Common myeloid progenitor, CD34-positive (primary cell): ENCODE measurements around the gene USP36. TPM values are rescaled to one million over a fixed set of nuclear protein-coding genes. Genes with fewer than 3 reads are reported as not detected.
"Not testable (repeated sequence)": the region's sequence is repeated elsewhere in the genome, so short reads cannot be mapped to it uniquely, and the experiment has no call there.

Experiments
- CTCF ChIA-PET: fragments of 350-600 bp; sonication (Branson Sonifier 250); formaldehyde crosslinking; loops from one replicate; lab custom pipeline; 2021; ENCODE audit warnings: antibody characterized with exemption; lab: Charles Lee
- POLR2A ChIA-PET: fragments of 350-600 bp; sonication (Branson Sonifier 250); formaldehyde crosslinking; loops from one replicate; lab custom pipeline; 2021; ENCODE audit warnings: antibody characterized with exemption; lab: Charles Lee
- DNase-seq, 3 donors: peaks; one replicate each; pipeline versions ENCODE4 v3.0.0 to v3.0.0-alpha.2; 2013
- H3K27ac ChIP-seq, 2 experiments: 1 replicate in 1 of 2; 2 replicates in 1 of 2; pipeline ENCODE4 v1.7.0; 2013; ENCODE audit warnings: inconsistent platforms in 2 of 2, low read length in 2 of 2, mild to moderate bottlenecking in 2 of 2, low read depth in 1 of 2, moderate library complexity in 1 of 2; ENCODE audit not compliant: severe bottlenecking in 2 of 2, insufficient read depth in 1 of 2, poor library complexity in 1 of 2
- H3K27me3 ChIP-seq, 5 experiments: replicated peaks in 2 of 5; 1 replicate in 3 of 5; 2 replicates in 2 of 5; pipeline versions ENCODE4 v1.6.1 to v1.7.0; 2013; ENCODE audit warnings: low read length in 4 of 5, mild to moderate bottlenecking in 2 of 5, moderate library complexity in 2 of 5, inconsistent platforms in 1 of 5; ENCODE audit not compliant: insufficient read depth in 5 of 5, control insufficient read depth in 4 of 5
- H3K36me3 ChIP-seq, 4 experiments: 1 replicate in 2 of 4; 2 replicates in 2 of 4; pipeline versions ENCODE4 v1.6.1 to v1.7.0; 2013; ENCODE audit warnings: low read length in 3 of 4, control low read depth in 1 of 4, mild to moderate bottlenecking in 1 of 4; ENCODE audit not compliant: control insufficient read depth in 4 of 4, insufficient read depth in 4 of 4
- H3K4me1 ChIP-seq, 4 experiments: 1 replicate in 3 of 4; 2 replicates in 1 of 4; pipeline versions ENCODE4 v1.6.1 to v1.7.1; 2013; ENCODE audit warnings: low read length in 3 of 4, mild to moderate bottlenecking in 3 of 4, control low read depth in 1 of 4, inconsistent platforms in 1 of 4, moderate library complexity in 1 of 4; ENCODE audit not compliant: control insufficient read depth in 4 of 4, insufficient read depth in 4 of 4; ENCODE audit errors: control extremely low read depth in 1 of 4
- H3K4me3 ChIP-seq, 7 experiments: 1 replicate in 4 of 7; 2 replicates in 3 of 7; pipeline versions ENCODE4 v1.5.1 to v1.7.0; 2013; ENCODE audit warnings: mild to moderate bottlenecking in 7 of 7, low read length in 6 of 7, moderate library complexity in 6 of 7, inconsistent platforms in 2 of 7, low read depth in 2 of 7, control low read depth in 1 of 7; ENCODE audit not compliant: insufficient read depth in 4 of 7, control insufficient read depth in 1 of 7; ENCODE audit errors: extremely low read depth in 1 of 7
- H3K9me3 ChIP-seq, 5 experiments: 1 replicate in 4 of 5; 2 replicates in 1 of 5; pipeline versions ENCODE4 v1.6.1 to v1.7.1; 2013; ENCODE audit warnings: low read length in 4 of 5, mild to moderate bottlenecking in 2 of 5, inconsistent platforms in 1 of 5, low read depth in 1 of 5, moderate library complexity in 1 of 5; ENCODE audit not compliant: control insufficient read depth in 4 of 5, insufficient read depth in 2 of 5; ENCODE audit errors: control extremely low read depth in 1 of 5
- WGBS: methylation state at CpG from one replicate; pipeline ENCODE4 v1.1.5; 2013; ENCODE audit not compliant: insufficient coverage; 5-methylcytosine and 5-hydroxymethylcytosine counted together
- polyA plus RNA-seq: library from polyadenylated mRNA; unstranded; fragments of 120-200 nt; gene quantifications from one replicate; pipeline ENCODE4 v1.2.1, GENCODE V29; 2013

Gene USP36
- 36.4 TPM for polyA plus RNA-seq

DNA sequence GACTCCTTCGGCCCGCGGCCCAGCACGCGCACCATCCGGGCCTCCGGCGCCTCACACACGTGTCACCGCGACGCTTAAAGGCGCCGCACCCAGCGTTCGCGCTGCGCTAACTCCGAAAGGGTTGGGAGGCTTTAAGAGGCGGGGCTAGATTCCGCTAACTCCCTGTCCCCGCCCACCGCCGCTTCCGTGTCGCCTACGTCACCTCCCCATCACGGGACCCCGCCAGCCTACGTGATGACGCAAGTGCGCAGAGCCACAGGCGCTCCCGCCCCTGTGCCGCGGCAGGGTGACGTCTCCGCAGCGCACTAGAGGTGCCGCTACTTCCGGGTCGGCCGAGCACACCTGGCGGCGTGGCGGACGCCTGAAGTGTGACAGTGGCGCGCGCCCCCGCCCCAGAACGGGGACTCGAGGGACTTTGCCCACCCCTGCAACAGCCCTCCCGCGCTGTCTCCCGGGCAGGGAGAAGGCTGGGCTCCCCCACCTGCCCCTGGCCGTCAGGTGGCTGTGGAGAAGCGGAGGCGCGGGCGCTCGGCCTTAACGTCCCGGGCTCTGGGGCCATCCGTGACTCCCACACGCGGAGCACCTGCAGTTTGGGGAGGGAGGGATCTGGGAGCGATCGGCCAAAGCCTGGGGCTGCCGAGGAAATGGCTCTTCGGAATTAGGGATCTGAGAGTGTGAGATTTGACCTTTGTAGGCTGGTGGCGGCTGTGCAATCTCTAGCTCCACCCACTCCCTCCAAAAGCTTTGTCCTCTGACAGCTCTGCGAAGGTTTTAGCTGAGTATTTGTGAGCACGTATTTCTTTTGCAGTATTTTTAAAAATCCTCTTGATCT lies at the start of gene USP36:
Gene USP36, minus strand, starts transcription at position 35 of the 832 bp plus-strand sequence. CDS start 4,451 bp downstream, outside the sequence.
- Histone ChIP-seq H3K9me3 (no peaks in the 10 kb centered on the region), H3K36me3 (peaks cover 8 to 19% (median 13%) of the 10 kb centered on the region in 4 experiments), H3K4me3 (peak within 1 kb of the TSS; percentile 63 to 88 (median 83)), H3K4me1 (peaks cover 8 to 33% (median 26%) of the 10 kb centered on the region in 4 experiments), H3K27me3 (no peaks in the 10 kb centered on the region), H3K27ac (peak within 1 kb of the TSS; percentile 89 to 97)
- CTCF ChIA-PET, result interaction anchor here (0.7 to 1.4 kb wide), 6 partner anchors 10 to 131 kb away, joined by 3 to 6 read pairs (median 3); no protein-coding TSS in a partner anchor
- WGBS, result 0% methylated on average over 66 of the region's 74 CpGs
- POLR2A ChIA-PET, result interaction anchor here (0.9 kb wide), 1 partner anchor 9 kb away, joined by 3 read pairs; no protein-coding TSS in a partner anchor
- DNase-seq, result peak; percentile 99 to 100 (median 99)

DNA sequence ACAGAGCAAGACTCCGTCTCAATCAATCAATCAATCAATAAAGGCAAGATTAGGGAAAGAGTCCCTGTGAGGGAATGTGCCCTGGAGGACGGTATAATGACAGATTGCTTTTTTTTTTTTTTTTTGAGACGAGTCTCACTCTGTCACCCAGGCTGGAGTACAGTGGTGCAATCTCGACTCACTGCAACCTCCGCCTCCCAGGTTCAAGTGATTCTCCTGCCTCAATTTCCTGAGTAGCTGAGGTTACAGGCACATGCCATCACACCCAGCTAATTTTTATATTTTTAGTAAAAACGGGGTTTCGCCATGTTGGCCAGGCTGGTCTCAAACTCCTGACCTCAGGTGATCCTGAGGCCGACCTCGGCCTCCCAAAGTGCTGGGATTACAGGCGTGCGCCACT lies 49.5 kb upstream of the USP36 start:
- CTCF ChIA-PET, result interaction anchor here (1.1 to 1.6 kb wide), 2 partner anchors 26 to 82 kb away, joined by 3 to 5 read pairs; no protein-coding TSS in a partner anchor
- 81% methylated on average over 8 of the region's 11 CpGs for WGBS
- not testable (repeated sequence) for H3K27ac ChIP-seq, H3K27me3 ChIP-seq, DNase-seq, H3K4me3 ChIP-seq, H3K9me3 ChIP-seq
- peaks cover 0 to 69% (median 50%) of the 10 kb centered on the region in 4 experiments for H3K4me1 ChIP-seq
- POLR2A ChIA-PET, result interaction anchor here (0.7 kb wide), 1 partner anchor 28 kb away, joined by 7 read pairs; no protein-coding TSS in a partner anchor
- H3K36me3 ChIP-seq, result peaks cover 0 to 21% (median 1%) of the 10 kb centered on the region in 4 experiments

DNA sequence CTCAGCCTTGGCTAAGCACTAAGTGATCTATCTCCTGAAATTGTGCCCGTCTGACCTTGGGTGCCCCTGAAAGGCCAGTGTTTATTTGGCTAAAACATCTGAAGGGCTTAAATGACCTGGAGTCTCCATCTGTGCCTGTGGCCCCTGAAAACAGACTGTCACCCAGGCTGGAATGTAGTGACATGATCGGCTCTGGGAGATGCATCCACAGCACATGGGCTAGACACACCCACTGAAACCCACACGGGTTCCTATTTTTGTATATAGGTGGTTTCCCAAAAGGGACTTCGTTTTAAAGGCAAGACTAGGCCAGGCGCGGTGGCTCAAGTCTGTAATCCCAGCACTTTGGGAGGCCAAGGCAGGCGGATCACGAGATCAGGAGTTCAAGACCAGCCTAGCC lies 48.9 kb upstream of the USP36 start:
- H3K9me3 ChIP-seq, result no peaks in the 10 kb centered on the region
- peaks cover 0 to 75% (median 53%) of the 10 kb centered on the region in 4 experiments for H3K4me1 ChIP-seq
- H3K27ac ChIP-seq, result peak overlapping the region in 1 of 2 experiments; percentile 34
- peaks cover 0 to 21% (median 1%) of the 10 kb centered on the region in 4 experiments for H3K36me3 ChIP-seq
- peak in 2 of 3 donors; percentile 52 to 58 for DNase-seq
- 76% methylated on average over 7 of the region's 8 CpGs for WGBS
- H3K27me3 ChIP-seq, result no peaks in the 10 kb centered on the region
- ChIA-PET POLR2A (no interaction called here), CTCF (interaction anchor here (1.1 to 1.6 kb wide), 2 partner anchors 27 to 82 kb away, joined by 3 to 5 read pairs; no protein-coding TSS in a partner anchor)
- no peak overlapping the region for H3K4me3 ChIP-seq

DNA sequence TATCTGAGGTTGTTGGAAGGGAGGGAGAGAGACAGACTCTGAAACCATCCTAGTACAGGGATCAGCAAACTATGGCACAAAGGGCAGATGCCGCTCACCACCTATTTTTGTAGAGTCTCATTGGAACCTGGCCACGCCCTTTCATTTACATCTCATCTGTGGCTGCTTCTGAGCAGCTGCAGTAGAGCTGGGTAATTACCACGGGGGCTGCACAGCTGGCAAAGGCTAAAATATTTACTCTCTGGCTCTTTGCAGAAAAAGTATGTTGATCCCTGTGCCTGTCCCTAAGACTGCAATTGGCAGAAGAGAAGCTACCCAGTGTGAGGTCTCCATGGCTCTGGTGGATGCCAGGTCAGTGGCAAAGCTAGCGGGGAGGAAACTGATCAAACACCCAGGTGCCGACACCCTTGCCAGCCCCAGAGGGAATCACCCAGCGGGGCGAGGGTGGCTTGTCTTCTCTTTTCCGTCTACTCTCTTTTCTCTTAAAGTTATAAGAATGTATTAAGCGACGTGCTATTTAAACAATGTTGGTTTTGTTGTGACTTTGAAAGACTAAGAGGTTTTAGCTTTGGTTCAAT lies 48.4 kb upstream of the USP36 start:
- Histone ChIP-seq H3K27ac (peak overlapping the region in 1 of 2 experiments; percentile 34), H3K4me3 (no peak overlapping the region), H3K27me3 (no peaks in the 10 kb centered on the region), H3K4me1 (peaks cover 0 to 78% (median 56%) of the 10 kb centered on the region in 4 experiments), H3K9me3 (no peaks in the 10 kb centered on the region), H3K36me3 (peaks cover 0 to 21% (median 1%) of the 10 kb centered on the region in 4 experiments)
- POLR2A ChIA-PET, result no interaction called here
- DNase-seq, result no peak
- CTCF ChIA-PET, result interaction anchor here (1.2 kb wide), 1 partner anchor 73 kb away, joined by 3 read pairs; no protein-coding TSS in a partner anchor
- 93% methylated on average over 7 of the region's 10 CpGs for WGBS

DNA sequence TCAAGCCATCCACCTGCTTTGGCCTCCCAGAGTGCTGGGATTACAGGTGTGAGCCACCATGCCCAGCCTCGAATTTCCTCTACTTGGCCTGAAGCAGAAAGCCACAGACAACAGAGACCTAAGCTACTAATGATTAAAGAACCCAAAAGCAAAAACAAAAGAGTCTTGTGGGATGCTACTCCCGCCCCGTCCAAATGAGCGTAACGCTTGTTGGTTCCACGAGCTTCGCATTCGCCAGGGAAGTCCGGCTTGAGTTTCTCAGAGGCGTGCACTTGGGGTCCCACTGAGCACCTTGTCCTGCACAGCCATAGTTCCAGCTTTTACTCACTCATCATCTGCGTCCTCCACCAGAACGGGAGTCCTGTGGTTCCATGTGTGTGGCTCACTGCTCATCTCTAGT lies 46.3 kb upstream of the USP36 start:
- DNase-seq, result no peak
- CTCF ChIA-PET, result interaction anchor here (1.5 to 1.7 kb wide), 2 partner anchors 9 to 14 kb away, joined by 4 to 5 read pairs; no protein-coding TSS in a partner anchor
- H3K4me1 ChIP-seq, result peaks cover 0 to 78% (median 56%) of the 10 kb centered on the region in 4 experiments
- H3K27ac ChIP-seq, result no peak overlapping the region
- H3K36me3 ChIP-seq, result peaks cover 0 to 15% (median 1%) of the 10 kb centered on the region in 4 experiments
- 95% methylated on average over 10 of the region's 12 CpGs for WGBS
- H3K9me3 ChIP-seq, result no peaks in the 10 kb centered on the region
- H3K4me3 ChIP-seq, result no peak overlapping the region
- H3K27me3 ChIP-seq, result no peaks in the 10 kb centered on the region
- POLR2A ChIA-PET, result no interaction called here

DNA sequence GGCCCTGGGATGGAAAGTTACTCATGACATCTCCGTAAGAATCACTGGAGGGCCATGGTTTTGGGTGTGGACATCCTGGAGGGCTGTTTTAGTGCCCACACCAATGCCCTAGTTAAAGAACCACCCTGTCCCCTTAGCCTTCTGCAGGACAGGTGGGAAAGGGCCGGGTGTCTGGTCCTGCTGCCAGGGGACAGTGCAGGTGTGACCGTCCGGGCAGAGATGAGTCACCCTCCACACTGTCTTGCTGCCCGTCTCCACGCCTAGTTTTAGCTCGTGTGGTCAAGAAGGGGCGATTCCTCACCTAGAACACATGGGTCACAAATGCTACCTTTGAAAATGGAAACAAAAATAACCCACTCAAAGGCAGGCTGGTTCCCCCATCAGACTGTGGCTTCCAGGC lies 45.3 kb upstream of the USP36 start:
- peaks cover 0 to 77% (median 52%) of the 10 kb centered on the region in 4 experiments for H3K4me1 ChIP-seq
- no peaks in the 10 kb centered on the region for H3K27me3 ChIP-seq
- WGBS, result 100% methylated on average over 7 of the region's 8 CpGs
- no peak for DNase-seq
- H3K36me3 ChIP-seq, result peaks cover 0 to 13% (median 1%) of the 10 kb centered on the region in 4 experiments
- no peak overlapping the region for H3K4me3 ChIP-seq
- POLR2A ChIA-PET, result no interaction called here
- CTCF ChIA-PET, result interaction anchor here (1.1 to 1.3 kb wide), 2 partner anchors 10 to 32 kb away, joined by 3 read pairs; no protein-coding TSS in a partner anchor
- H3K27ac ChIP-seq, result no peak overlapping the region
- no peaks in the 10 kb centered on the region for H3K9me3 ChIP-seq
